Right lobe of liver (tissue), 6 donors: ENCODE measurements around the gene SLC24A4. TPM values are rescaled to one million over a fixed set of nuclear protein-coding genes. Genes with fewer than 3 reads are reported as not detected.

Source experiments
- ATAC-seq, 4 donors: fragments of 200-7000 bp; cut with Tn5 transposase; one replicate each; pipeline ENCODE4 v1.9.1; 2020; ENCODE audit warnings: mild to moderate bottlenecking in 4 of 4, moderate library complexity in 4 of 4
- DNase-seq, 3 donors: peaks; one replicate each; pipeline ENCODE4 v3.0.0-alpha.2; 2020
- H3K27ac ChIP-seq, 3 donors: fragments of 200-600 bp; one replicate each; pipeline ENCODE4 v1.8.0; 2022
- H3K27me3 ChIP-seq, 2 donors: fragments of 200-600 bp; one replicate each; pipeline ENCODE4 v1.8.0; 2022
- H3K36me3 ChIP-seq, 4 donors: fragments of 200-600 bp; sonication (generic) in 1 of 4; one replicate each; pipeline versions ENCODE4 v1.5.1 to v1.8.0; 2017 to 2022; ENCODE audit warnings: control low read depth in 1 of 4
- H3K4me1 ChIP-seq, 4 donors: fragments of 200-600 bp; sonication (generic) in 1 of 4; one replicate each; pipeline versions ENCODE4 v1.5.1 to v1.8.0; 2017 to 2022; ENCODE audit warnings: control low read depth in 1 of 4
- H3K4me3 ChIP-seq, 3 donors: fragments of 200-600 bp; one replicate each; pipeline ENCODE4 v1.8.0; 2022
- H3K9me3 ChIP-seq, 4 donors: fragments of 200-600 bp; sonication (generic) in 1 of 4; one replicate each; pipeline versions ENCODE4 v1.5.1 to v1.8.0; 2017 to 2022; ENCODE audit warnings: control low read depth in 1 of 4
- CTCF ChIP-seq, 4 donors: fragments of 200-600 bp in 3 of 4; fragments of 450-650 bp in 1 of 4; IDR thresholded peaks; one replicate each; pipeline versions ENCODE4 v1.5.1 to v1.8.0; 2016 to 2022; ENCODE audit warnings: antibody characterized with exemption in 4 of 4, mild to moderate bottlenecking in 2 of 4
- POLR2A ChIP-seq: fragments of 450-650 bp; IDR thresholded peaks from one replicate; pipeline ENCODE4 v1.6.1; 2017; ENCODE audit warnings: antibody characterized with exemption, mild to moderate bottlenecking
- WGBS: methylation state at CpG from one replicate; pipeline ENCODE4 v1.1.6; 2018; ENCODE audit warnings: low coverage, low lambda C conversion rate; ENCODE audit not compliant: insufficient coverage; ENCODE audit errors: missing lambda C conversion rate; 5-methylcytosine and 5-hydroxymethylcytosine counted together
- intact Hi-C, 2 donors: fragments of 100-400 bp; cut with DNase I; formaldehyde crosslinking; loops; one replicate each; pipeline versions ENCODE4 v1.11.2 to v1.14.1; 2022
- total RNA-seq, 6 experiments: library from RNA; depleted of rRNA in 2 of 6; stranded (reverse); fragments of >200 nt in 2 of 6; fragmentation: NEBNext Ultra II Directional in 3 of 6; extraction: Animal tissue kit (Norgen Biotek cat#: 25700) in 3 of 6; gene quantifications; one replicate each; pipeline versions ENCODE4 v1.1.0 to v1.2.4, GENCODE V29; 2016 to 2023
- donor health status: DM: no; HTN: yes; CAD: no.
- donor health status: DM: no; HTN: no; CAD: no.
- donor health status: DM: no; HTN: no; CAD: no.
- donor health status: DM: no; HTN: yes; CAD: no.
- donor health status: DM: no; HTN: yes; CAD: no.

SLC24A4 gene
- total RNA-seq, 6 experiments from 2014 or later, result 0.06 to 0.29 (median 0.21) TPM

GRCh38 chr14:92368001-92368400 lies 45.0 kb downstream of the SLC24A4 start:
- no peaks in the 10 kb centered on the region for H3K4me1 ChIP-seq
- WGBS, result 59% methylated on average over 6 of the region's 6 CpGs
- DNase-seq, result no peak
- no peak overlapping the region for H3K27ac ChIP-seq
- H3K4me3 ChIP-seq, result no peak overlapping the region
- H3K27me3 ChIP-seq, result no peaks in the 10 kb centered on the region
- intact Hi-C loops, result no loop called here
- no peaks in the 10 kb centered on the region for H3K36me3 ChIP-seq
- no peak for TF ChIP-seq CTCF (IDR thresholded peaks at IDR 0.05)
- TF ChIP-seq POLR2A, result no peak
- no peaks in the 10 kb centered on the region for H3K9me3 ChIP-seq
- no peak for ATAC-seq

- Histone ChIP-seq H3K4me3 (no peak overlapping the region), H3K36me3 (no peaks in the 10 kb centered on the region), H3K9me3 (no peaks in the 10 kb centered on the region), H3K27me3 (no peaks in the 10 kb centered on the region), H3K4me1 (no peaks in the 10 kb centered on the region), H3K27ac (no peak overlapping the region)
- ATAC-seq, result no peak
- TF ChIP-seq CTCF (IDR thresholded peaks at IDR 0.05) (no peak), POLR2A (no peak)
- intact Hi-C loops, result no loop called here
- 48% methylated on average over 2 of the region's 3 CpGs for WGBS
- no peak for DNase-seq
Observed at GRCh38 chr14:92369097-92369496, 46.1 kb downstream of the SLC24A4 start.

- no peaks in the 10 kb centered on the region for H3K27me3 ChIP-seq
- no peak overlapping the region for H3K27ac ChIP-seq
- no peaks in the 10 kb centered on the region for H3K36me3 ChIP-seq
- peak in 1 of 4 donors; percentile 10 for ATAC-seq
- no peak for DNase-seq
- no peaks in the 10 kb centered on the region for H3K9me3 ChIP-seq
- no peak overlapping the region for H3K4me3 ChIP-seq
- TF ChIP-seq CTCF (IDR thresholded peaks at IDR 0.05), result no peak
- no peak for TF ChIP-seq POLR2A
- WGBS, result 60% methylated on average over 1 of the region's 2 CpGs
- intact Hi-C loops, result no loop called here
- H3K4me1 ChIP-seq, result no peaks in the 10 kb centered on the region
Observed at GRCh38 chr14:92372230-92372629, 49.3 kb downstream of the SLC24A4 start.

GRCh38 chr14:92373336-92373735 lies 50.4 kb downstream of the SLC24A4 start:
- intact Hi-C loops, result no loop called here
- no peak overlapping the region for H3K4me3 ChIP-seq
- TF ChIP-seq CTCF (IDR thresholded peaks at IDR 0.05) (no peak), POLR2A (no peak)
- no peaks in the 10 kb centered on the region for H3K36me3 ChIP-seq
- no peaks in the 10 kb centered on the region for H3K9me3 ChIP-seq
- H3K27ac ChIP-seq, result no peak overlapping the region
- H3K27me3 ChIP-seq, result no peaks in the 10 kb centered on the region
- ATAC-seq (no peak), DNase-seq (no peak)
- WGBS, result 72% methylated on average over 6 of the region's 7 CpGs
- no peaks in the 10 kb centered on the region for H3K4me1 ChIP-seq

- ATAC-seq, result no peak
- Histone ChIP-seq H3K4me1 (no peaks in the 10 kb centered on the region), H3K27ac (no peak overlapping the region), H3K36me3 (no peaks in the 10 kb centered on the region), H3K27me3 (no peaks in the 10 kb centered on the region), H3K4me3 (no peak overlapping the region), H3K9me3 (no peaks in the 10 kb centered on the region)
- no peak for TF ChIP-seq POLR2A
- no peak for TF ChIP-seq CTCF (IDR thresholded peaks at IDR 0.05)
- no peak for DNase-seq
- WGBS, result 69% methylated on average over 4 of the region's 10 CpGs
- intact Hi-C loops, result no loop called here
Observed at GRCh38 chr14:92380131-92380530, 57.2 kb downstream of the SLC24A4 start.
